GM23338 (cell line): Measurements from ENCODE around the gene CD86. TPM values are rescaled to one million over a fixed set of nuclear protein-coding genes. Genes with fewer than 3 reads are reported as not detected.

ENCODE experiments used
- ATAC-seq: fragments of 200-7000 bp; cut with Tn5 transposase; 3 replicates; pipeline ENCODE4 v1.9.1; 2020
- DNase-seq: peaks from one replicate; pipeline ENCODE4 v3.0.0-alpha.2; 2015; ENCODE audit warnings: low spot score
- H2AFZ ChIP-seq: fragments of 200-600 bp; sonication (generic); 2 replicates; pipeline ENCODE4 v1.8.0; 2016; ENCODE audit warnings: antibody characterized with exemption, mild to moderate bottlenecking, moderate library complexity
- H3F3A ChIP-seq: fragments of 200-600 bp; sonication (generic); replicated peaks from 2 replicates; pipeline ENCODE4 v1.8.0; 2017; ENCODE audit warnings: antibody characterized with exemption, mixed run types, low read depth
- H3K27ac ChIP-seq: fragments of 200-600 bp; sonication (generic); 2 replicates; pipeline ENCODE4 v1.6.1; 2016; ENCODE audit warnings: low read depth
- H3K27me3 ChIP-seq: fragments of 200-600 bp; sonication (generic); 2 replicates; pipeline ENCODE4 v1.8.0; 2016; ENCODE audit warnings: mild to moderate bottlenecking, mixed run types, moderate library complexity; ENCODE audit not compliant: insufficient read depth
- H3K36me3 ChIP-seq: fragments of 200-600 bp; sonication (generic); 2 replicates; pipeline ENCODE4 v1.8.0; 2016; ENCODE audit warnings: mild to moderate bottlenecking; ENCODE audit not compliant: insufficient read depth
- H3K4me1 ChIP-seq: fragments of 200-600 bp; sonication (generic); 2 replicates; pipeline ENCODE4 v1.8.0; 2016; ENCODE audit warnings: mild to moderate bottlenecking, moderate library complexity; ENCODE audit not compliant: insufficient read depth
- H3K4me2 ChIP-seq: fragments of 200-600 bp; sonication (generic); 2 replicates; pipeline ENCODE4 v1.7.1; 2017; ENCODE audit warnings: mixed run types
- H3K4me3 ChIP-seq: fragments of 200-600 bp; sonication (generic); 2 replicates; pipeline ENCODE4 v1.6.1; 2016; ENCODE audit warnings: mixed run types
- H3K79me2 ChIP-seq: fragments of 200-600 bp; sonication (generic); replicated peaks from 2 replicates; pipeline ENCODE4 v1.8.0; 2017; ENCODE audit warnings: mild to moderate bottlenecking; ENCODE audit not compliant: insufficient read depth
- H3K9me2 ChIP-seq: fragments of 200-600 bp; sonication (generic); 2 replicates; pipeline ENCODE4 v1.8.0; 2017; ENCODE audit not compliant: insufficient read depth
- H4K20me1 ChIP-seq: fragments of 200-600 bp; sonication (generic); replicated peaks from 2 replicates; pipeline ENCODE4 v1.8.0; 2017; ENCODE audit warnings: mild to moderate bottlenecking; ENCODE audit not compliant: insufficient read depth
- H3K27ac Mint-ChIP-seq: 2 replicates; pipeline ENCODE4 v1.8.0; 2020; ENCODE audit warnings: inconsistent platforms, mild to moderate bottlenecking, moderate library complexity, mixed read lengths
- H3K27me3 Mint-ChIP-seq: 3 replicates; pipeline ENCODE4 v1.8.0; 2022; ENCODE audit warnings: low read depth, mild to moderate bottlenecking, moderate library complexity, mixed read lengths, inconsistent platforms; ENCODE audit not compliant: insufficient read depth, poor library complexity
- H3K36me3 Mint-ChIP-seq: 3 replicates; pipeline ENCODE4 v1.8.0; 2021; ENCODE audit warnings: low read depth, mild to moderate bottlenecking, inconsistent platforms, moderate library complexity, mixed read lengths
- H3K4me1 Mint-ChIP-seq: 3 replicates; pipeline ENCODE4 v1.8.0; 2020; ENCODE audit warnings: mild to moderate bottlenecking, inconsistent platforms, mixed read lengths
- H3K4me3 Mint-ChIP-seq: 3 replicates; pipeline ENCODE4 v1.8.0; 2021; ENCODE audit warnings: moderate library complexity, mild to moderate bottlenecking, inconsistent platforms, mixed read lengths
- H3K9me3 Mint-ChIP-seq: 3 replicates; pipeline ENCODE4 v1.8.0; 2020; ENCODE audit warnings: moderate library complexity, mild to moderate bottlenecking, inconsistent platforms, mixed read lengths
- CREB1 ChIP-seq: fragments of 250-450 bp; sonication (Bioruptor Pico); IDR thresholded peaks from 2 replicates; pipeline ENCODE4 v1.5.0; 2020; ENCODE audit warnings: low read depth, mild to moderate bottlenecking, moderate library complexity
- EZH2 ChIP-seq: fragments of 200-600 bp; sonication (generic); IDR thresholded peaks from one replicate; pipeline ENCODE4 v1.8.0; 2017; ENCODE audit warnings: antibody characterized with exemption, mild to moderate bottlenecking, low read depth; ENCODE audit not compliant: unreplicated experiment
- EZH2phosphoT487 ChIP-seq: fragments of 200-600 bp; sonication (generic); IDR thresholded peaks from one replicate; pipeline ENCODE4 v1.8.1; 2018; ENCODE audit warnings: antibody characterized with exemption; ENCODE audit not compliant: unreplicated experiment
- JUNB ChIP-seq: IDR thresholded peaks from one replicate; pipeline ENCODE4 v1.6.1; 2016; ENCODE audit warnings: antibody characterized with exemption; ENCODE audit not compliant: unreplicated experiment
- NANOG ChIP-seq: IDR thresholded peaks from 2 replicates; pipeline ENCODE4 v1.6.1; 2016; ENCODE audit warnings: antibody characterized with exemption, borderline replicate concordance
- POLR2AphosphoS5 ChIP-seq: IDR thresholded peaks from 2 replicates; pipeline ENCODE4 v1.6.1; 2016; ENCODE audit warnings: antibody characterized with exemption, low read depth
- STAT1 ChIP-seq: IDR thresholded peaks from one replicate; pipeline ENCODE4 v1.6.1; 2016; ENCODE audit warnings: antibody characterized with exemption; ENCODE audit not compliant: unreplicated experiment
- ZNF114 ChIP-seq: fragments of 250-450 bp; sonication (Bioruptor Pico); IDR thresholded peaks from 2 replicates; pipeline ENCODE4 v1.5.0; 2020; ENCODE audit warnings: mild to moderate bottlenecking, moderate library complexity
- ZNF331 ChIP-seq: fragments of 250-450 bp; sonication (Bioruptor Pico); IDR thresholded peaks from 2 replicates; pipeline ENCODE4 v1.5.0; 2020; ENCODE audit warnings: low read depth, mild to moderate bottlenecking, moderate library complexity
- polyA plus RNA-seq: library from polyadenylated mRNA; unstranded; fragments of >200 nt; fragmentation: Nextera tagmentation; extraction: Ambion mirVana; gene quantifications from 2 replicates; pipeline ENCODE4 v1.2.1, GENCODE V29; 2016
- total RNA-seq: library from RNA; depleted of rRNA; stranded (reverse); fragments of >200 nt; shearing (Covaris generic); gene quantifications from 2 replicates; pipeline ENCODE4 v1.2.3, GENCODE V29; 2014
- TF ChIP-seq, protein P1 (sequence below): IDR thresholded peaks from one replicate; pipeline ENCODE4 v1.6.1; 2018; ENCODE audit warnings: antibody characterized with exemption; ENCODE audit not compliant: unreplicated experiment
- TF ChIP-seq, protein P2 (sequence below): IDR thresholded peaks from 2 replicates; pipeline ENCODE4 v1.6.1; 2016; ENCODE audit warnings: antibody characterized with exemption
- TF ChIP-seq, protein P3 (sequence below), 2 experiments: fragments of 200-600 bp in 1 of 2; sonication (generic) in 1 of 2; conservative IDR thresholded peaks; 2 replicates each; pipeline versions ENCODE4 v1.5.1 to v1.6.1; 2016 to 2017; ENCODE audit warnings: antibody characterized with exemption in 2 of 2, low read depth in 2 of 2, mild to moderate bottlenecking in 2 of 2, moderate library complexity in 1 of 2
- TF ChIP-seq, protein P4 (sequence below): fragments of 250-450 bp; sonication (Bioruptor Pico); IDR thresholded peaks from 2 replicates; pipeline ENCODE4 v1.5.0; 2020; ENCODE audit warnings: mild to moderate bottlenecking, moderate library complexity

Gene CD86
- total and polyA plus RNA-seq, 2 experiments from 2014 or later: 0.97 TPM; not detected in 1

DNA sequence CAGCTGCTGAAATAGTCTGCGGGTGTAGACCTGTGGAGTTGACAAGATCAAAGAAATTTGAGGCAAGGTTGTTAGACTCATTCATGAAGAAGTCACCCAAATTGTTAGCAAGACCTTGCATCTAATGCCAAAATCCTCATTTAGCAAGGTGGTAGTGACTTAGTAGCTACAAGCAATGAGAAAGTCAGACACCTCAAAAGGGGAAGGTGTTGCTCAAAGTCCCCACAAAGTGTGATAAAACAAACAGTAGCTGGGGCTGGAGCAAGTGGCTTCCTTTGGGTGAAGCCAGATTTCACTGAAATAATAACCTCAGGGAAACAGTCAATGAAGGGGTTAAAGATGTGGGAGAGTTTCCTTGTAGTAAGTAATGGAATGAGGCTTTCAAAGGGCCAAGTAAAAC, 44.9 kb downstream of the CD86 start:
- Histone ChIP-seq H4K20me1 (no peaks in the 10 kb centered on the region), H3K36me3 (no peaks in the 10 kb centered on the region), H2AFZ (no peak overlapping the region), H3K4me2 (no peak overlapping the region), H3F3A (no peaks in the 10 kb centered on the region), H3K4me3 (no peak overlapping the region), H3K4me1 (no peaks in the 10 kb centered on the region), H3K27me3 (no peaks in the 10 kb centered on the region), H3K27ac (no peak overlapping the region), H3K9me2 (no peaks in the 10 kb centered on the region), H3K79me2 (no peaks in the 10 kb centered on the region)
- H3K9me3 Mint-ChIP-seq: no peaks in the 10 kb centered on the region
- H3K4me1 Mint-ChIP-seq: peaks cover 8% of the 10 kb centered on the region
- no peak for ATAC-seq
- H3K27me3 Mint-ChIP-seq: no peaks in the 10 kb centered on the region
- H3K27ac Mint-ChIP-seq: no peak overlapping the region
- H3K4me3 Mint-ChIP-seq: no peak overlapping the region
- no peaks in the 10 kb centered on the region for H3K36me3 Mint-ChIP-seq
- no peak for DNase-seq
- TF ChIP-seq ZNF114 (CRISPR knock-in tag): no peak
- no peak for TF ChIP-seq JUNB
- TF ChIP-seq, protein P1, sequence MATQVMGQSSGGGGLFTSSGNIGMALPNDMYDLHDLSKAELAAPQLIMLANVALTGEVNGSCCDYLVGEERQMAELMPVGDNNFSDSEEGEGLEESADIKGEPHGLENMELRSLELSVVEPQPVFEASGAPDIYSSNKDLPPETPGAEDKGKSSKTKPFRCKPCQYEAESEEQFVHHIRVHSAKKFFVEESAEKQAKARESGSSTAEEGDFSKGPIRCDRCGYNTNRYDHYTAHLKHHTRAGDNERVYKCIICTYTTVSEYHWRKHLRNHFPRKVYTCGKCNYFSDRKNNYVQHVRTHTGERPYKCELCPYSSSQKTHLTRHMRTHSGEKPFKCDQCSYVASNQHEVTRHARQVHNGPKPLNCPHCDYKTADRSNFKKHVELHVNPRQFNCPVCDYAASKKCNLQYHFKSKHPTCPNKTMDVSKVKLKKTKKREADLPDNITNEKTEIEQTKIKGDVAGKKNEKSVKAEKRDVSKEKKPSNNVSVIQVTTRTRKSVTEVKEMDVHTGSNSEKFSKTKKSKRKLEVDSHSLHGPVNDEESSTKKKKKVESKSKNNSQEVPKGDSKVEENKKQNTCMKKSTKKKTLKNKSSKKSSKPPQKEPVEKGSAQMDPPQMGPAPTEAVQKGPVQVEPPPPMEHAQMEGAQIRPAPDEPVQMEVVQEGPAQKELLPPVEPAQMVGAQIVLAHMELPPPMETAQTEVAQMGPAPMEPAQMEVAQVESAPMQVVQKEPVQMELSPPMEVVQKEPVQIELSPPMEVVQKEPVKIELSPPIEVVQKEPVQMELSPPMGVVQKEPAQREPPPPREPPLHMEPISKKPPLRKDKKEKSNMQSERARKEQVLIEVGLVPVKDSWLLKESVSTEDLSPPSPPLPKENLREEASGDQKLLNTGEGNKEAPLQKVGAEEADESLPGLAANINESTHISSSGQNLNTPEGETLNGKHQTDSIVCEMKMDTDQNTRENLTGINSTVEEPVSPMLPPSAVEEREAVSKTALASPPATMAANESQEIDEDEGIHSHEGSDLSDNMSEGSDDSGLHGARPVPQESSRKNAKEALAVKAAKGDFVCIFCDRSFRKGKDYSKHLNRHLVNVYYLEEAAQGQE: no peak
- TF ChIP-seq EZH2: no peak
- no peak for TF ChIP-seq POLR2AphosphoS5
- TF ChIP-seq, protein P2, sequence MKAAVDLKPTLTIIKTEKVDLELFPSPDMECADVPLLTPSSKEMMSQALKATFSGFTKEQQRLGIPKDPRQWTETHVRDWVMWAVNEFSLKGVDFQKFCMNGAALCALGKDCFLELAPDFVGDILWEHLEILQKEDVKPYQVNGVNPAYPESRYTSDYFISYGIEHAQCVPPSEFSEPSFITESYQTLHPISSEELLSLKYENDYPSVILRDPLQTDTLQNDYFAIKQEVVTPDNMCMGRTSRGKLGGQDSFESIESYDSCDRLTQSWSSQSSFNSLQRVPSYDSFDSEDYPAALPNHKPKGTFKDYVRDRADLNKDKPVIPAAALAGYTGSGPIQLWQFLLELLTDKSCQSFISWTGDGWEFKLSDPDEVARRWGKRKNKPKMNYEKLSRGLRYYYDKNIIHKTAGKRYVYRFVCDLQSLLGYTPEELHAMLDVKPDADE: no peak
- TF ChIP-seq, protein P3, sequence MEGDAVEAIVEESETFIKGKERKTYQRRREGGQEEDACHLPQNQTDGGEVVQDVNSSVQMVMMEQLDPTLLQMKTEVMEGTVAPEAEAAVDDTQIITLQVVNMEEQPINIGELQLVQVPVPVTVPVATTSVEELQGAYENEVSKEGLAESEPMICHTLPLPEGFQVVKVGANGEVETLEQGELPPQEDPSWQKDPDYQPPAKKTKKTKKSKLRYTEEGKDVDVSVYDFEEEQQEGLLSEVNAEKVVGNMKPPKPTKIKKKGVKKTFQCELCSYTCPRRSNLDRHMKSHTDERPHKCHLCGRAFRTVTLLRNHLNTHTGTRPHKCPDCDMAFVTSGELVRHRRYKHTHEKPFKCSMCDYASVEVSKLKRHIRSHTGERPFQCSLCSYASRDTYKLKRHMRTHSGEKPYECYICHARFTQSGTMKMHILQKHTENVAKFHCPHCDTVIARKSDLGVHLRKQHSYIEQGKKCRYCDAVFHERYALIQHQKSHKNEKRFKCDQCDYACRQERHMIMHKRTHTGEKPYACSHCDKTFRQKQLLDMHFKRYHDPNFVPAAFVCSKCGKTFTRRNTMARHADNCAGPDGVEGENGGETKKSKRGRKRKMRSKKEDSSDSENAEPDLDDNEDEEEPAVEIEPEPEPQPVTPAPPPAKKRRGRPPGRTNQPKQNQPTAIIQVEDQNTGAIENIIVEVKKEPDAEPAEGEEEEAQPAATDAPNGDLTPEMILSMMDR (conservative IDR thresholded peaks at IDR 0.05; ENCODE audit: low read depth in 2 of 2): no peak
- no peak for TF ChIP-seq NANOG
- no peak for TF ChIP-seq ZNF331
- TF ChIP-seq EZH2phosphoT487: no peak
- TF ChIP-seq CREB1 (CRISPR knock-in tag): no peak
- TF ChIP-seq, protein P4, sequence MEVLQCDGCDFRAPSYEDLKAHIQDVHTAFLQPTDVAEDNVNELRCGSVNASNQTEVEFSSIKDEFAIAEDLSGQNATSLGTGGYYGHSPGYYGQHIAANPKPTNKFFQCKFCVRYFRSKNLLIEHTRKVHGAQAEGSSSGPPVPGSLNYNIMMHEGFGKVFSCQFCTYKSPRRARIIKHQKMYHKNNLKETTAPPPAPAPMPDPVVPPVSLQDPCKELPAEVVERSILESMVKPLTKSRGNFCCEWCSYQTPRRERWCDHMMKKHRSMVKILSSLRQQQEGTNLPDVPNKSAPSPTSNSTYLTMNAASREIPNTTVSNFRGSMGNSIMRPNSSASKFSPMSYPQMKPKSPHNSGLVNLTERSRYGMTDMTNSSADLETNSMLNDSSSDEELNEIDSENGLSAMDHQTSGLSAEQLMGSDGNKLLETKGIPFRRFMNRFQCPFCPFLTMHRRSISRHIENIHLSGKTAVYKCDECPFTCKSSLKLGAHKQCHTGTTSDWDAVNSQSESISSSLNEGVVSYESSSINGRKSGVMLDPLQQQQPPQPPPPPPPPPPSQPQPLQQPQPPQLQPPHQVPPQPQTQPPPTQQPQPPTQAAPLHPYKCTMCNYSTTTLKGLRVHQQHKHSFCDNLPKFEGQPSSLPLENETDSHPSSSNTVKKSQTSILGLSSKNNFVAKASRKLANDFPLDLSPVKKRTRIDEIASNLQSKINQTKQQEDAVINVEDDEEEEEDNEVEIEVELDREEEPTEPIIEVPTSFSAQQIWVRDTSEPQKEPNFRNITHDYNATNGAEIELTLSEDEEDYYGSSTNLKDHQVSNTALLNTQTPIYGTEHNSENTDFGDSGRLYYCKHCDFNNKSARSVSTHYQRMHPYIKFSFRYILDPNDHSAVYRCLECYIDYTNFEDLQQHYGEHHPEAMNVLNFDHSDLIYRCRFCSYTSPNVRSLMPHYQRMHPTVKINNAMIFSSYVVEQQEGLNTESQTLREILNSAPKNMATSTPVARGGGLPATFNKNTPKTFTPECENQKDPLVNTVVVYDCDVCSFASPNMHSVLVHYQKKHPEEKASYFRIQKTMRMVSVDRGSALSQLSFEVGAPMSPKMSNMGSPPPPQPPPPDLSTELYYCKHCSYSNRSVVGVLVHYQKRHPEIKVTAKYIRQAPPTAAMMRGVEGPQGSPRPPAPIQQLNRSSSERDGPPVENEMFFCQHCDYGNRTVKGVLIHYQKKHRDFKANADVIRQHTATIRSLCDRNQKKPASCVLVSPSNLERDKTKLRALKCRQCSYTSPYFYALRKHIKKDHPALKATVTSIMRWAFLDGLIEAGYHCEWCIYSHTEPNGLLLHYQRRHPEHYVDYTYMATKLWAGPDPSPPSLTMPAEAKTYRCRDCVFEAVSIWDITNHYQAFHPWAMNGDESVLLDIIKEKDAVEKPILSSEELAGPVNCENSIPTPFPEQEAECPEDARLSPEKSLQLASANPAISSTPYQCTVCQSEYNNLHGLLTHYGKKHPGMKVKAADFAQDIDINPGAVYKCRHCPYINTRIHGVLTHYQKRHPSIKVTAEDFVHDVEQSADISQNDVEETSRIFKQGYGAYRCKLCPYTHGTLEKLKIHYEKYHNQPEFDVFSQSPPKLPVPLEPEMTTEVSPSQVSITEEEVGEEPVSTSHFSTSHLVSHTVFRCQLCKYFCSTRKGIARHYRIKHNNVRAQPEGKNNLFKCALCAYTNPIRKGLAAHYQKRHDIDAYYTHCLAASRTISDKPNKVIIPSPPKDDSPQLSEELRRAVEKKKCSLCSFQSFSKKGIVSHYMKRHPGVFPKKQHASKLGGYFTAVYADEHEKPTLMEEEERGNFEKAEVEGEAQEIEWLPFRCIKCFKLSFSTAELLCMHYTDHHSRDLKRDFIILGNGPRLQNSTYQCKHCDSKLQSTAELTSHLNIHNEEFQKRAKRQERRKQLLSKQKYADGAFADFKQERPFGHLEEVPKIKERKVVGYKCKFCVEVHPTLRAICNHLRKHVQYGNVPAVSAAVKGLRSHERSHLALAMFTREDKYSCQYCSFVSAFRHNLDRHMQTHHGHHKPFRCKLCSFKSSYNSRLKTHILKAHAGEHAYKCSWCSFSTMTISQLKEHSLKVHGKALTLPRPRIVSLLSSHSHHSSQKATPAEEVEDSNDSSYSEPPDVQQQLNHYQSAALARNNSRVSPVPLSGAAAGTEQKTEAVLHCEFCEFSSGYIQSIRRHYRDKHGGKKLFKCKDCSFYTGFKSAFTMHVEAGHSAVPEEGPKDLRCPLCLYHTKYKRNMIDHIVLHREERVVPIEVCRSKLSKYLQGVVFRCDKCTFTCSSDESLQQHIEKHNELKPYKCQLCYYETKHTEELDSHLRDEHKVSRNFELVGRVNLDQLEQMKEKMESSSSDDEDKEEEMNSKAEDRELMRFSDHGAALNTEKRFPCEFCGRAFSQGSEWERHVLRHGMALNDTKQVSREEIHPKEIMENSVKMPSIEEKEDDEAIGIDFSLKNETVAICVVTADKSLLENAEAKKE: no peak
- no peak for TF ChIP-seq STAT1
